Ovary (tissue), 9 donors: ENCODE data around the gene ADAMTS17. TPM values are rescaled to one million over a fixed set of nuclear protein-coding genes. Genes with fewer than 3 reads are reported as not detected.

Source experiments
- DNase-seq, 5 donors: peaks; one replicate each; pipeline ENCODE4 v3.0.0-alpha.2; 2019 to 2020
- H3K27ac ChIP-seq, 2 donors: fragments of 200-600 bp; one replicate each; pipeline versions ENCODE4 v1.5.1 to v1.8.0; 2019 to 2022
- H3K27me3 ChIP-seq: fragments of 200-600 bp; one replicate; pipeline ENCODE4 v1.8.0; 2022
- H3K36me3 ChIP-seq: fragments of 200-600 bp; sonication (generic); one replicate; pipeline ENCODE4 v1.5.1; 2019
- H3K4me1 ChIP-seq: one replicate; pipeline ENCODE4 v1.8.1; 2013; ENCODE audit warnings: mild to moderate bottlenecking, moderate library complexity; ENCODE audit not compliant: insufficient read depth
- H3K4me3 ChIP-seq: fragments of 200-600 bp; sonication (generic); one replicate; pipeline ENCODE4 v1.5.1; 2017
- H3K9me3 ChIP-seq, 2 donors: fragments of 200-600 bp in 1 of 2; sonication (generic) in 1 of 2; one replicate each; pipeline versions ENCODE4 v1.5.1 to v1.8.1; 2013 to 2019; ENCODE audit warnings: mild to moderate bottlenecking in 1 of 2, moderate library complexity in 1 of 2
- EP300 ChIP-seq: sonication (generic); formaldehyde crosslinking; IDR thresholded peaks from one replicate; pipeline ENCODE4 v1.6.1; 2017; ENCODE audit warnings: antibody characterized with exemption
- POLR2A ChIP-seq: fragments of 450-650 bp; IDR thresholded peaks from one replicate; pipeline ENCODE4 v1.6.1; 2017; ENCODE audit warnings: antibody characterized with exemption, mild to moderate bottlenecking, moderate library complexity
- WGBS, 3 donors: extraction: QIAGEN DNeasy Blood & Tissue Kit in 1 of 3; methylation state at CpG; one replicate each; pipeline versions ENCODE4 v1.1.5 to v1.1.7; 2013 to 2017; 5-methylcytosine and 5-hydroxymethylcytosine counted together
- intact Hi-C, 4 donors: fragments of 100-400 bp; cut with DNase I; formaldehyde crosslinking; loops; one replicate each; pipeline versions ENCODE4 v1.11.0 to v1.15.1; 2022 to 2023
- polyA plus RNA-seq, 2 donors: library from polyadenylated mRNA; stranded (reverse); fragments of 200-250 nt in 1 of 2; fragments of 350-450 nt in 1 of 2; fragmentation: Illumina TruSeq in 1 of 2; extraction: RNeasy Lipid Tissue Mini Kit (QIAGEN cat#74804) in 1 of 2; gene quantifications; one replicate each; pipeline ENCODE4 v1.2.3, GENCODE V29; 2013 to 2014
- total RNA-seq, 7 donors: library from RNA; depleted of rRNA in 2 of 7; stranded (reverse); fragments of >200 nt in 2 of 7; fragmentation: NEBNext Ultra II Directional in 3 of 7; extraction: Animal tissue kit (Norgen Biotek cat#: 25700) in 3 of 7; gene quantifications; one replicate each; pipeline versions ENCODE4 v1.1.0 to v1.2.4, GENCODE V29; 2016 to 2023
- TF ChIP-seq, protein P1 (sequence below), 3 donors: fragments of 450-650 bp in 2 of 3; fragments of 200-600 bp in 1 of 3; IDR thresholded peaks; one replicate each; pipeline versions ENCODE4 v1.5.1 to v1.8.0; 2016 to 2022; ENCODE audit warnings: antibody characterized with exemption in 3 of 3, mild to moderate bottlenecking in 1 of 3
- donor health status: DM: no; HTN: no; CAD: no; lungs with moderate emphysema.
- donor health status: DM: no; HTN: no; CAD: no.
- donor health status: Bipolar disorder and iron deficiency.
- donor health status: DM: yes; HTN: yes; CAD: no.
- donor health status: DM: no; HTN: no; CAD: no.
- donor health status: DM: yes; HTN: yes; CAD: no.

ADAMTS17 gene
- total and polyA plus RNA-seq, 9 donors: 1.3 to 11.3 (median 5.9) TPM

GRCh38 chr15:100250176-100250800 is 91.5 kb downstream of the ADAMTS17 start:
- intact Hi-C loops: no loop called here
- Histone ChIP-seq H3K4me3 (no peak overlapping the region), H3K27ac (no peak overlapping the region), H3K4me1 (peaks cover 4% of the 10 kb centered on the region), H3K36me3 (no peaks in the 10 kb centered on the region), H3K9me3 (no peaks in the 10 kb centered on the region), H3K27me3 (no peaks in the 10 kb centered on the region)
- peak in 2 of 5 donors; percentile 21 to 41 for DNase-seq
- 39 to 54% (median 45%) methylated on average over 10 of the region's 10 CpGs for WGBS, 3 donors
- TF ChIP-seq POLR2A: no peak
- no peak for TF ChIP-seq EP300
- TF ChIP-seq, protein P1, sequence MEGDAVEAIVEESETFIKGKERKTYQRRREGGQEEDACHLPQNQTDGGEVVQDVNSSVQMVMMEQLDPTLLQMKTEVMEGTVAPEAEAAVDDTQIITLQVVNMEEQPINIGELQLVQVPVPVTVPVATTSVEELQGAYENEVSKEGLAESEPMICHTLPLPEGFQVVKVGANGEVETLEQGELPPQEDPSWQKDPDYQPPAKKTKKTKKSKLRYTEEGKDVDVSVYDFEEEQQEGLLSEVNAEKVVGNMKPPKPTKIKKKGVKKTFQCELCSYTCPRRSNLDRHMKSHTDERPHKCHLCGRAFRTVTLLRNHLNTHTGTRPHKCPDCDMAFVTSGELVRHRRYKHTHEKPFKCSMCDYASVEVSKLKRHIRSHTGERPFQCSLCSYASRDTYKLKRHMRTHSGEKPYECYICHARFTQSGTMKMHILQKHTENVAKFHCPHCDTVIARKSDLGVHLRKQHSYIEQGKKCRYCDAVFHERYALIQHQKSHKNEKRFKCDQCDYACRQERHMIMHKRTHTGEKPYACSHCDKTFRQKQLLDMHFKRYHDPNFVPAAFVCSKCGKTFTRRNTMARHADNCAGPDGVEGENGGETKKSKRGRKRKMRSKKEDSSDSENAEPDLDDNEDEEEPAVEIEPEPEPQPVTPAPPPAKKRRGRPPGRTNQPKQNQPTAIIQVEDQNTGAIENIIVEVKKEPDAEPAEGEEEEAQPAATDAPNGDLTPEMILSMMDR (IDR thresholded peaks at IDR 0.05): no peak

DNA sequence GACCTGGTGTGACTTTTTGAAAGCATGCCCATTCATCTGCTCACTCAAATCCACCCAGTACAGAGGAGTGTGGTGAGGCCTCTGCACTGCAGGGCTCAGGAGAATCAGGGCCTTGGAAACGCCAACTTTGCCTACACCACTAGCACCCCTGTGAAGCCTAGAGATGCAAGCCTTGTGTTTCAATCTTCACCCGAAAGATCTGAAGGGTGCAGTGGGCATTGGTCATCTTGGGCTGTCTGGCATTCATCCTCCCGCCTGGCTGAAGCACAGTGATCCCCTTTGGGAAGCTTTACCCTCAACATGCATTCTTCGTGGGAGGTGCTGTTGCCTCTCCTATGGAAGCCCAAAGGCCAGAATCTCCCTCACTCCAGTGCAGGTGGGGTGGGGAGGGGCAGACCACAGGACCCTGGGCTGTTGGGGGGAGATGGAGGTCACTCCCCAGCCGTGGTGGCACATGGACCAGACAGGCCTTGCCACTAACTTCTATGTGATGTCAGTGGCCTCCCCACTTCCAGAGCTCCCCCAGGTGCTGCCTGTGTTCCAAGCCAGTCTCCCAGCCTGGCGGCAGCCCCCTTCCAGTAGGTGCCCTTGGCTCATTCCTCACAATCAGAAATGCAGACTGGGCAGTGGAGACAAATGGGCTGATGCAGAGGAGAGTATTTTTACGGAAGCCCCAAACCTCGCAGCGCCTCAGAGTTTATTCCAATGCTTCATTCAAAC is 92.5 kb downstream of the ADAMTS17 start:
- Histone ChIP-seq H3K36me3 (no peaks in the 10 kb centered on the region), H3K4me3 (no peak overlapping the region), H3K27ac (no peak overlapping the region), H3K4me1 (peaks cover 12% of the 10 kb centered on the region), H3K9me3 (no peaks in the 10 kb centered on the region), H3K27me3 (no peaks in the 10 kb centered on the region)
- WGBS, 3 donors: 84 to 95% (median 91%) methylated on average over 9 of the region's 9 CpGs
- peak in 1 of 5 donors; percentile 10 for DNase-seq
- intact Hi-C loops: no loop called here
- TF ChIP-seq EP300 (no peak), POLR2A (no peak)
- TF ChIP-seq, protein P1 (IDR thresholded peaks at IDR 0.05): no peak

DNA sequence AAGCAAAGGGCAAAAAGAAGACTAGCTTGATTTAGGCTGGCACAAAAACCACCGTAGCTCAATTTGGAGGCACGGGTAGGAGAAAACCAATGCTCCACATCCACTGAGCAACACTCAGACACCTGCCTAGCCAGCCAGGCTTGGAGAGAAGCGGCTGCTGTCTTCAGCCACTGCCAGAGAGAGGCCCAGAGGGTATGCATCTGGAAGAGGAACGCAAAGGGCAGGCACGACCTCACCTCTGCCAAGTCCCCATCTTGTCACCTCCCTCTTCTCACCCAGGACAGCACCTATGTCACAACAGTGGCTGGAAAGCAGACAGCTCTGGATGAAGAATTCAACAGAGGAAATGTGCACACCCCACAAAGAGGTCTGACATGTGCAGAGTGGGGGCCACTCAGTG is 93.5 kb downstream of the ADAMTS17 start:
- intact Hi-C loops: no loop called here
- Histone ChIP-seq H3K4me1 (peaks cover 12% of the 10 kb centered on the region), H3K9me3 (no peaks in the 10 kb centered on the region), H3K36me3 (no peaks in the 10 kb centered on the region), H3K27ac (no peak overlapping the region), H3K4me3 (no peak overlapping the region), H3K27me3 (no peaks in the 10 kb centered on the region)
- TF ChIP-seq POLR2A (no peak), EP300 (no peak)
- TF ChIP-seq, protein P1 (IDR thresholded peaks at IDR 0.05): no peak
- WGBS, 3 donors: 94 to 98% (median 95%) methylated on average over 5 of the region's 5 CpGs
- peak in 2 of 5 donors; percentile 3 to 5 for DNase-seq

- 90 to 92% (median 92%) methylated on average over 21 of the region's 21 CpGs for WGBS, 3 donors
Measured at GRCh38 chr15:100247228-100248225, 94.2 kb downstream of the ADAMTS17 start.

More at GRCh38 chr15:100247228-100248225, 94.2 kb downstream of the ADAMTS17 start:
- Histone ChIP-seq H3K9me3 (no peaks in the 10 kb centered on the region), H3K4me1 (peaks cover 12% of the 10 kb centered on the region), H3K36me3 (no peaks in the 10 kb centered on the region), H3K27ac (no peak overlapping the region), H3K4me3 (no peak overlapping the region), H3K27me3 (no peaks in the 10 kb centered on the region)
- peak in 1 of 5 donors; percentile 9 for DNase-seq
- intact Hi-C loops: no loop called here
- no peak for TF ChIP-seq EP300
- TF ChIP-seq, protein P1 (IDR thresholded peaks at IDR 0.05): no peak
- TF ChIP-seq POLR2A: no peak
